ENCODE results near the gene CFAP77. TPM values are rescaled to one million over a fixed set of nuclear protein-coding genes. Genes with fewer than 3 reads are reported as not detected.

CFAP77 gene
- total and polyA plus RNA-seq, 2 of the 13 experiments (the other 11 are each of a cell fraction or from before 2014, with no cell fraction given) = not detected

- intact Hi-C loops (cut with micrococcal nuclease; ENCODE audit: unreplicated experiment) = no loop called here
- WGBS (ENCODE audit: low lambda C conversion rate) = 83% methylated on average over 7 of the region's 7 CpGs
- no TSS peak for BruUV-seq (replicated peaks)
- no peak for ATAC-seq
- H4K20me1 ChIP-seq (ENCODE audit: insufficient read depth, low read length) = no peaks in the 10 kb centered on the region
- in situ Hi-C loops (cut with HindIII; ENCODE audit: extremely low pct_ligation_motif_present, low pct_unique_long_range_greater_than_20kb) = no loop called here
- no peak overlapping the region for H3K4me2 ChIP-seq (ENCODE audit: low read depth, low read length)
- no peak overlapping the region for H2AFZ ChIP-seq (ENCODE audit: low read length)
- peaks cover 20 to 60% of the 10 kb centered on the region in 2 experiments for H3K36me3 ChIP-seq (replicated peaks in 1 of 2; ENCODE audit: control insufficient read depth in 1 of 2, insufficient read depth in 2 of 2, low read length in 2 of 2)
- DNase-seq (ENCODE audit: low spot score) = no peak
- no peak overlapping the region for H3K4me3 ChIP-seq (replicated peaks in 1 of 3; ENCODE audit: insufficient read depth in 1 of 3, low read depth in 2 of 3, low read length in 3 of 3)
- H3K4me1 ChIP-seq (ENCODE audit: insufficient read depth, low read length) = no peaks in the 10 kb centered on the region
- no peak overlapping the region for H3K27ac ChIP-seq (ENCODE audit: extremely low read length, insufficient read depth, low read length)
- no peak for FAIRE-seq
- H3K9ac ChIP-seq (ENCODE audit: insufficient read depth, low read depth, low read length) = no peak overlapping the region
- TF ChIP-seq SNAPC2 (CRISPR knock-in tag; IDR thresholded peaks at IDR 0.05) = no peak
- TF ChIP-seq YEATS2 (CRISPR knock-in tag; IDR thresholded peaks at IDR 0.05; ENCODE audit: borderline replicate concordance) = no peak
- TF ChIP-seq ZNF777 (CRISPR knock-in tag; IDR thresholded peaks at IDR 0.05) = no peak
- TF ChIP-seq SMAD3 (CRISPR knock-in tag; IDR thresholded peaks at IDR 0.05) = no peak
- TF ChIP-seq SOX5 (CRISPR knock-in tag; IDR thresholded peaks at IDR 0.05; ENCODE audit: borderline replicate concordance) = no peak
- TF ChIP-seq MAF1 (CRISPR knock-in tag; IDR thresholded peaks at IDR 0.05; ENCODE audit: borderline replicate concordance) = no peak
- no peak for TF ChIP-seq KDM5A (IDR thresholded peaks at IDR 0.05; ENCODE audit: borderline replicate concordance, low read length)
- TF ChIP-seq MLXIP (CRISPR knock-in tag; IDR thresholded peaks at IDR 0.05; ENCODE audit: borderline replicate concordance) = no peak
- TF ChIP-seq NCOR1 (IDR thresholded peaks at IDR 0.05; ENCODE audit: borderline replicate concordance, low read length) = no peak
- TF ChIP-seq ZNF607 (CRISPR knock-in tag; IDR thresholded peaks at IDR 0.05; ENCODE audit: borderline replicate concordance) = no peak
- TF ChIP-seq ZNF276 (CRISPR knock-in tag; IDR thresholded peaks at IDR 0.05; ENCODE audit: low read depth) = no peak
- H3K9me3 ChIP-seq (ENCODE audit: low read length) = no peaks in the 10 kb centered on the region
- H3K27me3 ChIP-seq (ENCODE audit: control insufficient read depth in 1 of 2, insufficient read depth in 2 of 2, low read length in 2 of 2) = no peaks in the 10 kb centered on the region
- ChIA-PET CTCF (ENCODE audit: low intra/inter-chr PET ratio, low total read pairs) (no interaction called here), POLR2A (no interaction called here)
- H3K79me2 ChIP-seq (ENCODE audit: insufficient read depth, low read length) = no peaks in the 10 kb centered on the region
Measured at GRCh38 chr9:132390966-132391365, 19.0 kb upstream of the CFAP77 start.
